WTC11 (cell line): ENCODE measurements around the gene SEC11A. TPM values are rescaled to one million over a fixed set of nuclear protein-coding genes. Genes with fewer than 3 reads are reported as not detected.

Experiments
- ATF1 ChIP-seq: sonication (generic); formaldehyde crosslinking; IDR thresholded peaks from 2 replicates; pipeline ENCODE4 v1.8.1; 2023; ENCODE audit warnings: mild to moderate bottlenecking, moderate library complexity, missing genetic modification reagents
- CREB1 ChIP-seq: sonication (generic); formaldehyde crosslinking; IDR thresholded peaks from 2 replicates; pipeline ENCODE4 v1.8.0; 2023; ENCODE audit warnings: mild to moderate bottlenecking, missing genetic modification reagents
- CREM ChIP-seq: sonication (generic); formaldehyde crosslinking; IDR thresholded peaks from 2 replicates; pipeline ENCODE4 v1.8.1; 2022; ENCODE audit warnings: mild to moderate bottlenecking, missing genetic modification reagents, moderate library complexity
- EMX1 ChIP-seq: fragments of 250-450 bp; sonication (Bioruptor Pico); IDR thresholded peaks from 2 replicates; pipeline ENCODE4 v1.8.0; 2021; ENCODE audit warnings: mild to moderate bottlenecking
- ESRRA ChIP-seq: sonication (generic); formaldehyde crosslinking; IDR thresholded peaks from 2 replicates; pipeline ENCODE4 v1.8.1; 2022; ENCODE audit warnings: mild to moderate bottlenecking, missing genetic modification reagents, borderline replicate concordance
- HMGA2 ChIP-seq: fragments of 250-450 bp; sonication (Bioruptor Pico); IDR thresholded peaks from 2 replicates; pipeline ENCODE4 v1.4.0; 2021; ENCODE audit warnings: mild to moderate bottlenecking, moderate library complexity
- IRF2 ChIP-seq: sonication (generic); formaldehyde crosslinking; IDR thresholded peaks from 2 replicates; pipeline ENCODE4 v1.8.0; 2022; ENCODE audit warnings: low read depth, missing genetic modification reagents, borderline replicate concordance
- MXD4 ChIP-seq: fragments of 250-450 bp; sonication (Bioruptor Pico); IDR thresholded peaks from 2 replicates; pipeline ENCODE4 v1.8.0; 2021; ENCODE audit warnings: mild to moderate bottlenecking, moderate library complexity, borderline replicate concordance
- MYBL2 ChIP-seq: sonication (generic); formaldehyde crosslinking; IDR thresholded peaks from 2 replicates; pipeline ENCODE4 v1.8.1; 2023; ENCODE audit warnings: mild to moderate bottlenecking, moderate library complexity, missing genetic modification reagents
- NFYB ChIP-seq: sonication (generic); formaldehyde crosslinking; conservative IDR thresholded peaks from 2 replicates; pipeline ENCODE4 v1.8.0; 2022; ENCODE audit warnings: low read depth, missing genetic modification reagents
- PRRX2 ChIP-seq: fragments of 250-450 bp; sonication (Bioruptor Pico); IDR thresholded peaks from 2 replicates; pipeline ENCODE4 v1.8.0; 2021; ENCODE audit warnings: mild to moderate bottlenecking
- TCF7 ChIP-seq: sonication (generic); formaldehyde crosslinking; IDR thresholded peaks from 2 replicates; pipeline ENCODE4 v1.8.0; 2022; ENCODE audit warnings: mild to moderate bottlenecking, low read depth, missing genetic modification reagents, moderate library complexity
- ZNF138 ChIP-seq: sonication (generic); formaldehyde crosslinking; conservative IDR thresholded peaks from 2 replicates; pipeline ENCODE4 v1.8.1; 2022; ENCODE audit warnings: mild to moderate bottlenecking, moderate library complexity, missing genetic modification reagents
- ZNF232 ChIP-seq: sonication (generic); formaldehyde crosslinking; IDR thresholded peaks from 2 replicates; pipeline ENCODE4 v1.8.0; 2022; ENCODE audit warnings: mild to moderate bottlenecking, missing genetic modification reagents
- ZNF263 ChIP-seq: sonication (generic); formaldehyde crosslinking; IDR thresholded peaks from 2 replicates; pipeline ENCODE4 v1.8.1; 2022; ENCODE audit warnings: low read depth, mild to moderate bottlenecking, moderate library complexity, missing genetic modification reagents
- total RNA-seq: library from RNA; stranded (reverse); gene quantifications from 3 replicates; pipeline ENCODE4 v1.2.3, GENCODE V29; 2021
- TF ChIP-seq, protein P1 (sequence below): sonication (generic); formaldehyde crosslinking; IDR thresholded peaks from 2 replicates; pipeline ENCODE4 v1.8.0; 2022; ENCODE audit warnings: mild to moderate bottlenecking, missing genetic modification reagents
- TF ChIP-seq, protein P2 (sequence below): sonication (generic); formaldehyde crosslinking; IDR thresholded peaks from 2 replicates; pipeline ENCODE4 v1.8.0; 2023; ENCODE audit warnings: missing genetic modification reagents, mild to moderate bottlenecking, borderline replicate concordance
- TF ChIP-seq, protein P3 (sequence below): sonication (generic); formaldehyde crosslinking; IDR thresholded peaks from 2 replicates; pipeline ENCODE4 v1.8.1; 2023; ENCODE audit warnings: mild to moderate bottlenecking, missing genetic modification reagents
- TF ChIP-seq, protein P4 (sequence below): sonication (generic); formaldehyde crosslinking; IDR thresholded peaks from 2 replicates; pipeline ENCODE4 v1.8.1; 2023; ENCODE audit warnings: mild to moderate bottlenecking, missing genetic modification reagents, moderate library complexity
- TF ChIP-seq, protein P5 (sequence below): fragments of 250-450 bp; sonication (Bioruptor Pico); IDR thresholded peaks from 2 replicates; pipeline ENCODE4 v1.9.0; 2021; ENCODE audit warnings: mild to moderate bottlenecking
- TF ChIP-seq, protein P6 (sequence below): sonication (generic); formaldehyde crosslinking; IDR thresholded peaks from 2 replicates; pipeline ENCODE4 v1.8.1; 2023; ENCODE audit warnings: mild to moderate bottlenecking, missing genetic modification reagents, borderline replicate concordance
- TF ChIP-seq, protein P7 (sequence below): sonication (generic); formaldehyde crosslinking; IDR thresholded peaks from 2 replicates; pipeline ENCODE4 v1.8.1; 2022; ENCODE audit warnings: mild to moderate bottlenecking, moderate library complexity, missing genetic modification reagents
- TF ChIP-seq, protein P8 (sequence below): fragments of 250-450 bp; sonication (Bioruptor Pico); IDR thresholded peaks from 2 replicates; pipeline ENCODE4 v1.8.0; 2021; ENCODE audit warnings: mild to moderate bottlenecking
- TF ChIP-seq, protein P9 (sequence below): sonication (generic); formaldehyde crosslinking; IDR thresholded peaks from 2 replicates; pipeline ENCODE4 v1.8.1; 2023; ENCODE audit warnings: mild to moderate bottlenecking, missing genetic modification reagents, moderate library complexity

The SEC11A gene
- total RNA-seq, 1 experiment from 2014 or later = 214 TPM

DNA sequence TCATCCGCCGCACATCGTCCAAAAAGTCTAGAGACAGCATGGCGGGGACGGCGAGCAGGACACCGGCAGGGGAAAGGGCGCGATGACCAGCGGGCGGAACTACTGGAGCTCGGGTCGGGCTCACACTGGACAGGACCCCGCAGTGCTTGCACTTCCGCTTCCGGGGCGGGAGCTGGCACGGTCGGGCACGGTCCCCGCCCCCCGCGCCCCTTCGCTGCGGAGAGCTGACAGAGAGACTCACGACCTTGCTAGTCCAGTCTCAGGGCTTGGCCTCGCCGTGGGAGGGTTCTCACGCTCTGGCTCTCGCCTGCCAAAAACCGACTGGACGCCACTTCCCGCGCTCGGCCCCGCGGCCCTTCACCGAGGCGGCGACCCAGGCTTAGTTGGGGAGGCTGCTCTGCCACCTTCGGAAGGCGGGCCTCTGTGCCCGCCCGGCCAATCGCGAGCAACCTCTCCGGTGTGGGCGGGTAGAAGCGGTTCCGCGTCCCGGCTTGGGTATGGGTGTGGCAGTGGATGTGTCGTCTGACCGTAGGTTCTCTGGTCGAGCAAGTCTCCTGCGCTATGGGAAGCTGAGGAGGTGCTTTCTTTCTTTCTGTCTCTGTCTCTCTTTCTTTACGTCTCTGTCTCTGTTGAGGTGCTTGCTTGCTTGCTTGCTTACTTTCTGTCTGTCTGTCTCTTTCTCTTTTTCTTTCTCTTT is at the start of gene SEC11A (continued):
- TF ChIP-seq, protein P1, sequence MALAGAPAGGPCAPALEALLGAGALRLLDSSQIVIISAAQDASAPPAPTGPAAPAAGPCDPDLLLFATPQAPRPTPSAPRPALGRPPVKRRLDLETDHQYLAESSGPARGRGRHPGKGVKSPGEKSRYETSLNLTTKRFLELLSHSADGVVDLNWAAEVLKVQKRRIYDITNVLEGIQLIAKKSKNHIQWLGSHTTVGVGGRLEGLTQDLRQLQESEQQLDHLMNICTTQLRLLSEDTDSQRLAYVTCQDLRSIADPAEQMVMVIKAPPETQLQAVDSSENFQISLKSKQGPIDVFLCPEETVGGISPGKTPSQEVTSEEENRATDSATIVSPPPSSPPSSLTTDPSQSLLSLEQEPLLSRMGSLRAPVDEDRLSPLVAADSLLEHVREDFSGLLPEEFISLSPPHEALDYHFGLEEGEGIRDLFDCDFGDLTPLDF = no peak
- TF ChIP-seq ZNF232 (CRISPR knock-in tag) (peak; percentile 53; the same call in 1 of the 2 replicates), HMGA2 (no peak), ATF1 (CRISPR knock-in tag) (0 out of 2 replicates have a peak, but pooled peaks have one; percentile 57), TCF7 (CRISPR knock-in tag) (no peak), CREM (CRISPR knock-in tag) (no peak), ZNF138 (CRISPR knock-in tag) (no peak), ZNF263 (CRISPR knock-in tag) (no peak), NFYB (CRISPR knock-in tag) (0 out of 2 replicates have a peak, but pooled peaks have one; percentile 43), CREB1 (CRISPR knock-in tag) (no peak), EMX1 (no peak), IRF2 (no peak), MXD4 (no peak), PRRX2 (CRISPR knock-in tag) (no peak), ESRRA (CRISPR knock-in tag) (0 out of 2 replicates have a peak, but pooled peaks have one; percentile 52), MYBL2 (CRISPR knock-in tag) (no peak)
- TF ChIP-seq, protein P2, sequence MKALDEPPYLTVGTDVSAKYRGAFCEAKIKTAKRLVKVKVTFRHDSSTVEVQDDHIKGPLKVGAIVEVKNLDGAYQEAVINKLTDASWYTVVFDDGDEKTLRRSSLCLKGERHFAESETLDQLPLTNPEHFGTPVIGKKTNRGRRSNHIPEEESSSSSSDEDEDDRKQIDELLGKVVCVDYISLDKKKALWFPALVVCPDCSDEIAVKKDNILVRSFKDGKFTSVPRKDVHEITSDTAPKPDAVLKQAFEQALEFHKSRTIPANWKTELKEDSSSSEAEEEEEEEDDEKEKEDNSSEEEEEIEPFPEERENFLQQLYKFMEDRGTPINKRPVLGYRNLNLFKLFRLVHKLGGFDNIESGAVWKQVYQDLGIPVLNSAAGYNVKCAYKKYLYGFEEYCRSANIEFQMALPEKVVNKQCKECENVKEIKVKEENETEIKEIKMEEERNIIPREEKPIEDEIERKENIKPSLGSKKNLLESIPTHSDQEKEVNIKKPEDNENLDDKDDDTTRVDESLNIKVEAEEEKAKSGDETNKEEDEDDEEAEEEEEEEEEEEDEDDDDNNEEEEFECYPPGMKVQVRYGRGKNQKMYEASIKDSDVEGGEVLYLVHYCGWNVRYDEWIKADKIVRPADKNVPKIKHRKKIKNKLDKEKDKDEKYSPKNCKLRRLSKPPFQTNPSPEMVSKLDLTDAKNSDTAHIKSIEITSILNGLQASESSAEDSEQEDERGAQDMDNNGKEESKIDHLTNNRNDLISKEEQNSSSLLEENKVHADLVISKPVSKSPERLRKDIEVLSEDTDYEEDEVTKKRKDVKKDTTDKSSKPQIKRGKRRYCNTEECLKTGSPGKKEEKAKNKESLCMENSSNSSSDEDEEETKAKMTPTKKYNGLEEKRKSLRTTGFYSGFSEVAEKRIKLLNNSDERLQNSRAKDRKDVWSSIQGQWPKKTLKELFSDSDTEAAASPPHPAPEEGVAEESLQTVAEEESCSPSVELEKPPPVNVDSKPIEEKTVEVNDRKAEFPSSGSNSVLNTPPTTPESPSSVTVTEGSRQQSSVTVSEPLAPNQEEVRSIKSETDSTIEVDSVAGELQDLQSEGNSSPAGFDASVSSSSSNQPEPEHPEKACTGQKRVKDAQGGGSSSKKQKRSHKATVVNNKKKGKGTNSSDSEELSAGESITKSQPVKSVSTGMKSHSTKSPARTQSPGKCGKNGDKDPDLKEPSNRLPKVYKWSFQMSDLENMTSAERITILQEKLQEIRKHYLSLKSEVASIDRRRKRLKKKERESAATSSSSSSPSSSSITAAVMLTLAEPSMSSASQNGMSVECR (CRISPR knock-in tag) = peak; percentile 6
- TF ChIP-seq, protein P3, sequence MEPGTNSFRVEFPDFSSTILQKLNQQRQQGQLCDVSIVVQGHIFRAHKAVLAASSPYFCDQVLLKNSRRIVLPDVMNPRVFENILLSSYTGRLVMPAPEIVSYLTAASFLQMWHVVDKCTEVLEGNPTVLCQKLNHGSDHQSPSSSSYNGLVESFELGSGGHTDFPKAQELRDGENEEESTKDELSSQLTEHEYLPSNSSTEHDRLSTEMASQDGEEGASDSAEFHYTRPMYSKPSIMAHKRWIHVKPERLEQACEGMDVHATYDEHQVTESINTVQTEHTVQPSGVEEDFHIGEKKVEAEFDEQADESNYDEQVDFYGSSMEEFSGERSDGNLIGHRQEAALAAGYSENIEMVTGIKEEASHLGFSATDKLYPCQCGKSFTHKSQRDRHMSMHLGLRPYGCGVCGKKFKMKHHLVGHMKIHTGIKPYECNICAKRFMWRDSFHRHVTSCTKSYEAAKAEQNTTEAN (CRISPR knock-in tag) = peak; percentile 89
- TF ChIP-seq, protein P4, sequence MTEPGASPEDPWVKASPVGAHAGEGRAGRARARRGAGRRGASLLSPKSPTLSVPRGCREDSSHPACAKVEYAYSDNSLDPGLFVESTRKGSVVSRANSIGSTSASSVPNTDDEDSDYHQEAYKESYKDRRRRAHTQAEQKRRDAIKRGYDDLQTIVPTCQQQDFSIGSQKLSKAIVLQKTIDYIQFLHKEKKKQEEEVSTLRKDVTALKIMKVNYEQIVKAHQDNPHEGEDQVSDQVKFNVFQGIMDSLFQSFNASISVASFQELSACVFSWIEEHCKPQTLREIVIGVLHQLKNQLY (CRISPR knock-in tag) = no peak
- TF ChIP-seq, protein P5, sequence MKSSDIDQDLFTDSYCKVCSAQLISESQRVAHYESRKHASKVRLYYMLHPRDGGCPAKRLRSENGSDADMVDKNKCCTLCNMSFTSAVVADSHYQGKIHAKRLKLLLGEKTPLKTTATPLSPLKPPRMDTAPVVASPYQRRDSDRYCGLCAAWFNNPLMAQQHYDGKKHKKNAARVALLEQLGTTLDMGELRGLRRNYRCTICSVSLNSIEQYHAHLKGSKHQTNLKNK = no peak
- TF ChIP-seq, protein P6, sequence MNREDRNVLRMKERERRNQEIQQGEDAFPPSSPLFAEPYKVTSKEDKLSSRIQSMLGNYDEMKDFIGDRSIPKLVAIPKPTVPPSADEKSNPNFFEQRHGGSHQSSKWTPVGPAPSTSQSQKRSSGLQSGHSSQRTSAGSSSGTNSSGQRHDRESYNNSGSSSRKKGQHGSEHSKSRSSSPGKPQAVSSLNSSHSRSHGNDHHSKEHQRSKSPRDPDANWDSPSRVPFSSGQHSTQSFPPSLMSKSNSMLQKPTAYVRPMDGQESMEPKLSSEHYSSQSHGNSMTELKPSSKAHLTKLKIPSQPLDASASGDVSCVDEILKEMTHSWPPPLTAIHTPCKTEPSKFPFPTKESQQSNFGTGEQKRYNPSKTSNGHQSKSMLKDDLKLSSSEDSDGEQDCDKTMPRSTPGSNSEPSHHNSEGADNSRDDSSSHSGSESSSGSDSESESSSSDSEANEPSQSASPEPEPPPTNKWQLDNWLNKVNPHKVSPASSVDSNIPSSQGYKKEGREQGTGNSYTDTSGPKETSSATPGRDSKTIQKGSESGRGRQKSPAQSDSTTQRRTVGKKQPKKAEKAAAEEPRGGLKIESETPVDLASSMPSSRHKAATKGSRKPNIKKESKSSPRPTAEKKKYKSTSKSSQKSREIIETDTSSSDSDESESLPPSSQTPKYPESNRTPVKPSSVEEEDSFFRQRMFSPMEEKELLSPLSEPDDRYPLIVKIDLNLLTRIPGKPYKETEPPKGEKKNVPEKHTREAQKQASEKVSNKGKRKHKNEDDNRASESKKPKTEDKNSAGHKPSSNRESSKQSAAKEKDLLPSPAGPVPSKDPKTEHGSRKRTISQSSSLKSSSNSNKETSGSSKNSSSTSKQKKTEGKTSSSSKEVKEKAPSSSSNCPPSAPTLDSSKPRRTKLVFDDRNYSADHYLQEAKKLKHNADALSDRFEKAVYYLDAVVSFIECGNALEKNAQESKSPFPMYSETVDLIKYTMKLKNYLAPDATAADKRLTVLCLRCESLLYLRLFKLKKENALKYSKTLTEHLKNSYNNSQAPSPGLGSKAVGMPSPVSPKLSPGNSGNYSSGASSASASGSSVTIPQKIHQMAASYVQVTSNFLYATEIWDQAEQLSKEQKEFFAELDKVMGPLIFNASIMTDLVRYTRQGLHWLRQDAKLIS (CRISPR knock-in tag) = no peak
- TF ChIP-seq, protein P7, sequence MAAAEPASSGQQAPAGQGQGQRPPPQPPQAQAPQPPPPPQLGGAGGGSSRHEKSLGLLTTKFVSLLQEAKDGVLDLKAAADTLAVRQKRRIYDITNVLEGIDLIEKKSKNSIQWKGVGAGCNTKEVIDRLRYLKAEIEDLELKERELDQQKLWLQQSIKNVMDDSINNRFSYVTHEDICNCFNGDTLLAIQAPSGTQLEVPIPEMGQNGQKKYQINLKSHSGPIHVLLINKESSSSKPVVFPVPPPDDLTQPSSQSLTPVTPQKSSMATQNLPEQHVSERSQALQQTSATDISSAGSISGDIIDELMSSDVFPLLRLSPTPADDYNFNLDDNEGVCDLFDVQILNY = peak; percentile 75; the same call in 1 of the 2 replicates
- TF ChIP-seq, protein P8, sequence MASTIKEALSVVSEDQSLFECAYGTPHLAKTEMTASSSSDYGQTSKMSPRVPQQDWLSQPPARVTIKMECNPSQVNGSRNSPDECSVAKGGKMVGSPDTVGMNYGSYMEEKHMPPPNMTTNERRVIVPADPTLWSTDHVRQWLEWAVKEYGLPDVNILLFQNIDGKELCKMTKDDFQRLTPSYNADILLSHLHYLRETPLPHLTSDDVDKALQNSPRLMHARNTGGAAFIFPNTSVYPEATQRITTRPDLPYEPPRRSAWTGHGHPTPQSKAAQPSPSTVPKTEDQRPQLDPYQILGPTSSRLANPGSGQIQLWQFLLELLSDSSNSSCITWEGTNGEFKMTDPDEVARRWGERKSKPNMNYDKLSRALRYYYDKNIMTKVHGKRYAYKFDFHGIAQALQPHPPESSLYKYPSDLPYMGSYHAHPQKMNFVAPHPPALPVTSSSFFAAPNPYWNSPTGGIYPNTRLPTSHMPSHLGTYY (CRISPR knock-in tag) = no peak
- TF ChIP-seq, protein P9, sequence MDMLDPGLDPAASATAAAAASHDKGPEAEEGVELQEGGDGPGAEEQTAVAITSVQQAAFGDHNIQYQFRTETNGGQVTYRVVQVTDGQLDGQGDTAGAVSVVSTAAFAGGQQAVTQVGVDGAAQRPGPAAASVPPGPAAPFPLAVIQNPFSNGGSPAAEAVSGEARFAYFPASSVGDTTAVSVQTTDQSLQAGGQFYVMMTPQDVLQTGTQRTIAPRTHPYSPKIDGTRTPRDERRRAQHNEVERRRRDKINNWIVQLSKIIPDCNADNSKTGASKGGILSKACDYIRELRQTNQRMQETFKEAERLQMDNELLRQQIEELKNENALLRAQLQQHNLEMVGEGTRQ (CRISPR knock-in tag) = no peak
